PFSK-1 (cell line): Measurements from ENCODE around the gene TMED1.

Experiments used
- FOXP2 ChIP-seq: optimal IDR thresholded peaks from 2 replicates; pipeline ENCODE3; 2011; ENCODE audit warnings: borderline replicate concordance, control low read depth, inconsistent platforms; ENCODE audit not compliant: insufficient read depth; ENCODE audit errors: extremely low read length, extremely low read depth
- POLR2AphosphoS5 ChIP-seq: IDR thresholded peaks from 2 replicates; pipeline ENCODE4 v1.6.1; 2012; ENCODE audit warnings: low read depth, mild to moderate bottlenecking, control low read depth, low read length, moderate library complexity
- SIN3A ChIP-seq: IDR thresholded peaks from 2 replicates; pipeline ENCODE4 v1.6.1; 2012; ENCODE audit warnings: mild to moderate bottlenecking, low read length, moderate library complexity, borderline replicate concordance; ENCODE audit not compliant: insufficient read depth
- TAF1 ChIP-seq: IDR thresholded peaks from 2 replicates; pipeline ENCODE4 v1.6.1; 2012; ENCODE audit warnings: low read length, control low read depth, borderline replicate concordance; ENCODE audit not compliant: insufficient read depth
- TF ChIP-seq, protein P1 (sequence below), 2 experiments: IDR thresholded peaks; 2 replicates each; pipeline versions ENCODE4 v1.6.1 to v1.8.0; 2011 to 2012; ENCODE audit warnings: low read depth in 2 of 2, low read length in 2 of 2, control low read depth in 1 of 2, inconsistent platforms in 1 of 2, mild to moderate bottlenecking in 1 of 2, moderate library complexity in 1 of 2; ENCODE audit not compliant: insufficient read depth in 1 of 2

The TMED1 gene

DNA sequence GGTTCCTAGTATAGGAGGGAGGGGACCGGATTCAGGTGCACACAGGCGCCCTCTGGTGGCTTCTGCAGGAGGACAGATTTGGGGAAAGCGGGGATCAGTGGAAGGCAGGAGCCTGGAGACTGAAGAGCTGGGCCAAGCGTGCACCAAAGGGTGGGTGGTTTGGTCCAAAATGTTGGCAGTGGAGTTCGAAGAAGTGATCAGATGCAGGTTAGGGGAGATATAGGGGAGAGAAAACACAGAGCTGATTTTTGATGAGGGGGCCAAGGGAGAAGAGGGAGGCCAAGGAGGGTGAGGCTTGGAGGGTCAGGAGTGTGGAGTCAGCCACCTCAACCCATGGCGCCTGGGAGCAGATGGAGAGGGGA is 28.5 kb upstream of the TMED1 start:
- TF ChIP-seq, protein P1, sequence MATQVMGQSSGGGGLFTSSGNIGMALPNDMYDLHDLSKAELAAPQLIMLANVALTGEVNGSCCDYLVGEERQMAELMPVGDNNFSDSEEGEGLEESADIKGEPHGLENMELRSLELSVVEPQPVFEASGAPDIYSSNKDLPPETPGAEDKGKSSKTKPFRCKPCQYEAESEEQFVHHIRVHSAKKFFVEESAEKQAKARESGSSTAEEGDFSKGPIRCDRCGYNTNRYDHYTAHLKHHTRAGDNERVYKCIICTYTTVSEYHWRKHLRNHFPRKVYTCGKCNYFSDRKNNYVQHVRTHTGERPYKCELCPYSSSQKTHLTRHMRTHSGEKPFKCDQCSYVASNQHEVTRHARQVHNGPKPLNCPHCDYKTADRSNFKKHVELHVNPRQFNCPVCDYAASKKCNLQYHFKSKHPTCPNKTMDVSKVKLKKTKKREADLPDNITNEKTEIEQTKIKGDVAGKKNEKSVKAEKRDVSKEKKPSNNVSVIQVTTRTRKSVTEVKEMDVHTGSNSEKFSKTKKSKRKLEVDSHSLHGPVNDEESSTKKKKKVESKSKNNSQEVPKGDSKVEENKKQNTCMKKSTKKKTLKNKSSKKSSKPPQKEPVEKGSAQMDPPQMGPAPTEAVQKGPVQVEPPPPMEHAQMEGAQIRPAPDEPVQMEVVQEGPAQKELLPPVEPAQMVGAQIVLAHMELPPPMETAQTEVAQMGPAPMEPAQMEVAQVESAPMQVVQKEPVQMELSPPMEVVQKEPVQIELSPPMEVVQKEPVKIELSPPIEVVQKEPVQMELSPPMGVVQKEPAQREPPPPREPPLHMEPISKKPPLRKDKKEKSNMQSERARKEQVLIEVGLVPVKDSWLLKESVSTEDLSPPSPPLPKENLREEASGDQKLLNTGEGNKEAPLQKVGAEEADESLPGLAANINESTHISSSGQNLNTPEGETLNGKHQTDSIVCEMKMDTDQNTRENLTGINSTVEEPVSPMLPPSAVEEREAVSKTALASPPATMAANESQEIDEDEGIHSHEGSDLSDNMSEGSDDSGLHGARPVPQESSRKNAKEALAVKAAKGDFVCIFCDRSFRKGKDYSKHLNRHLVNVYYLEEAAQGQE (IDR thresholded peaks at IDR 0.05; ENCODE audit: insufficient read depth in 1 of 2, low read depth in 2 of 2, low read length in 2 of 2), result no peak
- TF ChIP-seq FOXP2 (no peak), TAF1 (no peak), POLR2AphosphoS5 (no peak), SIN3A (no peak)

DNA sequence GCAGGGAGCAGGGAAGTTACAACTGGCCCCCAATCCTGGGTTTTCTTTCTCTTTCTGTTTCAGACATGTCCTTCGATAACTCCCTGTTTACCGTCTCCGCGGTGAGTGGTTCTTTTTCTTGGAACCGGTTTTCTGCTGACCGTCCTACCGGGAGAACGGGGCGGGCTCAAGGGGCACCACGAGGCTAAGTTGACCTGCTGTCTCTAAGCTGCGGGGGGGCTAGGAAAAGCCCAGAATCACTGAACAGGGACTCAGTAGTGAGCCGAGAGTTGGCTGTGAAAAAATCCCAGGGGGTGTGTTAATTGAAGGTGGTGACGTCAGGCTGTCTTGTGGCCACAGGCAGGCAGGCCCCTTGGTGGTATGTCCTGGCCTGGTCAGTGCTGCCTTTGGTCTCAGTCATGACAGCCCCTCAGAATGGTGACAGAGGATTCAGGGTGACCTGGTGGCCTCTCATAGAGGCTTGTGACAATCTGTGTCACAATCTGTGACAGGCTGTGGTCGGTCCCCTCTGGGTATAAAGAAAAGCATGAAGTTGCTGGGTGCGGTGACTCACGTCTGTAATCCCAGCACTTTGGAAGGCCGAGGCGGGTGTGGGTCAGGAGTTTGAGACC is 27.2 kb upstream of the TMED1 start:
- TF ChIP-seq, protein P1 (IDR thresholded peaks at IDR 0.05; ENCODE audit: insufficient read depth in 1 of 2, low read depth in 2 of 2, low read length in 2 of 2), result no peak
- TF ChIP-seq SIN3A (no peak), POLR2AphosphoS5 (no peak), FOXP2 (no peak), TAF1 (no peak)

DNA sequence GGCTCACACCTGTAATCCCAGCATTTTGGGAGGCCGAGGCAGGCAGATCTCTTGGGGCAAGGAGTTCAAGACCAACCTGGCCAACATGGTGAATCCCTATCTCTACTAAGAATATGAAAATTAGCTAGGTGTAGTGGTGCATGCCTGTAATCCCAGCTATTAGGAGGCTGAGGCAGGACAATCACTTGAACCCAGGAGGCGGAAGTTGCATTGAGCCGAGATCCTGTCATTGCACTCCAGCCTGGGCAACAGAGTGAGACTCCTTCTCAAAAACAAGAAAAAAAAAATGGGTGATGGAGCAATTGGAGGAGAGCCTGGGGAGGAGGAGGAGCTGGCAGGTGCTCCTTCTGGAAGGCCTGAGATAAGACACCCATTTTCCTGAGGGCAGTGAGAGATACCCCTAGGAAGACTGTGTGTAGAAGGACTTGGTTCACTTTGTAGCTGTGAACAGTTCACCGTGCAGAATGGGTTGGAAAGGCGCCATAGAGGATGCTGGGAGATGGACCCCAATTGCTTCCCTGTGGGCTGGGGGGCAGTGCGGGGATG is 26.6 kb upstream of the TMED1 start:
- TF ChIP-seq, protein P1 (IDR thresholded peaks at IDR 0.05; ENCODE audit: insufficient read depth in 1 of 2, low read depth in 2 of 2, low read length in 2 of 2), result no peak
- TF ChIP-seq SIN3A (no peak), POLR2AphosphoS5 (no peak), FOXP2 (no peak)

DNA sequence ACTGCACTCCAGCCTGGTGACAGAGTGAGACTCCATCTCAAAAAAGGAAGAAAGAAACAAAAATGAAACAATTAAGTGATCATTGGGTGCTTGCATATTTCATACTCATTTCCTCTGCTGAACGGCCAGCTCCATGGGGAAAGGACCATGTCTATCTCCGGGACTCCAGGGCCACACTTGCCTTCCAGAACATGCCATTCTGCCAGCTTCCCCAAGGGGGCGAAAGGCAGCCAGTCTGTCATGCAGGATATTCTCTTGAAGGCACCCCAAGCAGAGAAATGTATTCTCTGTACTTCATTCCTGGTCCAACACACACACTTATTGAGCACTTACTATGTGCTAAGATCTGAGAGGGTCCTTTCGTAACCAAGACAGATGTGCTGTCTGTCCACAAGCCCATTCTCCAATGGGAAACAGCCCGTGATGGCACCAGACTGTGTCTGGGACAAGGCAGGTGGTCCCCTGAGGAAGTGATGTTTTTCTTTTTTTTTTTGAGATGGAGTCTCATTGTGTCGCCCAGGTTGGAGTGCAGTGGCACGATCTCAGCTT is 25.2 kb upstream of the TMED1 start:
- TF ChIP-seq SIN3A, result no peak
- TF ChIP-seq, protein P1 (IDR thresholded peaks at IDR 0.05; ENCODE audit: insufficient read depth in 1 of 2, low read depth in 2 of 2, low read length in 2 of 2), result no peak
- TF ChIP-seq FOXP2, result no peak
- TF ChIP-seq TAF1, result no peak
- no peak for TF ChIP-seq POLR2AphosphoS5
